Testis (tissue), 3 donors: Measurements from ENCODE around the gene MAML3. TPM values are rescaled to one million over a fixed set of nuclear protein-coding genes. Genes with fewer than 3 reads are reported as not detected.

Experiments used
- DNase-seq: peaks from one replicate; pipeline ENCODE4 v3.0.0-alpha.2; 2019
- H3K27ac ChIP-seq, 2 donors: fragments of 200-600 bp; sonication (generic); one replicate each; pipeline ENCODE4 v1.5.1; 2019
- H3K27me3 ChIP-seq: fragments of 200-600 bp; sonication (generic); one replicate; pipeline ENCODE4 v1.5.1; 2019
- H3K36me3 ChIP-seq: fragments of 200-600 bp; sonication (generic); one replicate; pipeline ENCODE4 v1.5.1; 2017; ENCODE audit warnings: low read depth; ENCODE audit errors: missing control alignments
- H3K4me1 ChIP-seq: fragments of 200-600 bp; sonication (generic); one replicate; pipeline ENCODE4 v1.5.1; 2019
- H3K4me3 ChIP-seq, 2 donors: fragments of 200-600 bp; sonication (generic); one replicate each; pipeline ENCODE4 v1.5.1; 2017 to 2019
- H3K9me3 ChIP-seq: fragments of 200-600 bp; sonication (generic); one replicate; pipeline ENCODE4 v1.5.1; 2017
- CTCF ChIP-seq, 3 experiments: fragments of 450-650 bp in 2 of 3; fragments of 200-600 bp in 1 of 3; sonication (generic) in 1 of 3; IDR thresholded peaks; one replicate each; pipeline ENCODE4 v1.5.1; 2016 to 2019; ENCODE audit warnings: antibody characterized with exemption in 3 of 3, mild to moderate bottlenecking in 2 of 3, moderate library complexity in 1 of 3
- POLR2A ChIP-seq: fragments of 450-650 bp; IDR thresholded peaks from one replicate; pipeline ENCODE4 v1.6.1; 2017; ENCODE audit warnings: antibody characterized with exemption, mild to moderate bottlenecking, moderate library complexity
- WGBS, 2 donors: methylation state at CpG; one replicate each; pipeline ENCODE4 v1.1.5; 2018; 5-methylcytosine and 5-hydroxymethylcytosine counted together
- intact Hi-C: fragments of 100-400 bp; cut with DNase I; formaldehyde crosslinking; loops from one replicate; pipeline ENCODE4 v1.15.1; 2023; ENCODE audit warnings: low total_unique reads
- polyA plus RNA-seq: library from polyadenylated mRNA; stranded (reverse); fragments of 350-450 nt; fragmentation: Illumina TruSeq; extraction: RNeasy Lipid Tissue Mini Kit (QIAGEN cat#74804); gene quantifications from one replicate; pipeline ENCODE4 v1.2.3, GENCODE V29; 2014; ENCODE audit warnings: low read depth, low replicate concordance; ENCODE audit not compliant: insufficient read depth
- total RNA-seq, 2 donors: library from RNA; depleted of rRNA; stranded (reverse); fragments of >200 nt; gene quantifications; one replicate each; pipeline ENCODE4 v1.2.3, GENCODE V29; 2016

Gene MAML3
- total and polyA plus RNA-seq, 3 donors from 2014 or later, result 7.6 to 21.2 (median 18.8) TPM

- no peak overlapping the region for H3K4me3 ChIP-seq
- peak overlapping the region in 1 of 2 donors; percentile 85 for H3K27ac ChIP-seq
- TF ChIP-seq POLR2A (no peak), CTCF (IDR thresholded peaks at IDR 0.05) (no peak)
- DNase-seq, result no peak
- intact Hi-C loops, result no loop called here
- H3K36me3 ChIP-seq, result no peaks in the 10 kb centered on the region
- no peaks in the 10 kb centered on the region for H3K27me3 ChIP-seq
- H3K4me1 ChIP-seq, result peaks cover 38% of the 10 kb centered on the region
- 53 to 60% methylated on average over 11 of the region's 11 CpGs for WGBS, 2 donors
- H3K9me3 ChIP-seq, result no peaks in the 10 kb centered on the region
Observed at GRCh38 chr4:139921429-139922184, 232.4 kb downstream of the MAML3 start.

DNA sequence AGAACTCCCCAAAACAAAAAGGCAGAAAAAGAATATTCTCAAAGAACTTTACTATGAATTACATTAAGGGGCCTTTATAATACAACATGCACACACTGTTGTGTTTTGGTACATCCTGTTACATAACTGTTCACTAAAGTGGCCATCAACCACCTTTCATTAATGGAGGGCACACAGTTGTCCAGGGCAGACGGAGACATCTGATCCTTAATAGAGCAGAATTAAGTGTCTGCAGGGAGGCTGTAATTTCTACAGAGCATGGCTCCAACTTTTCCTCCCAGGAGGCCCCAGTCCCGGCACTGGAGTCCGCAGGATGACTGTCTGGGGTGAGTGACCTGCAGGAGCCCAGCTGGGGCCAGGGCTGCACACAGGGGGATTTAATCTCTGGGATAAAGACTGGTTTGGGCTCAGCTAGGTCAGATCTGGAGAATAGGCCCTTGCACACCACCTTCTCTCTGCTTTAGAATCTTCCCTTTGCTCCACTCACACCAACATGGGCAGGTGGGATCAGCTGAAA lies 233.4 kb downstream of the MAML3 start:
- Histone ChIP-seq H3K36me3 (no peaks in the 10 kb centered on the region), H3K9me3 (no peaks in the 10 kb centered on the region), H3K4me1 (peaks cover 43% of the 10 kb centered on the region), H3K4me3 (no peak overlapping the region), H3K27ac (peak overlapping the region in 1 of 2 donors; percentile 85), H3K27me3 (no peaks in the 10 kb centered on the region)
- intact Hi-C loops, result no loop called here
- no peak for TF ChIP-seq CTCF (IDR thresholded peaks at IDR 0.05)
- 48 to 68% methylated on average over 3 of the region's 3 CpGs for WGBS, 2 donors
- no peak for DNase-seq

DNA sequence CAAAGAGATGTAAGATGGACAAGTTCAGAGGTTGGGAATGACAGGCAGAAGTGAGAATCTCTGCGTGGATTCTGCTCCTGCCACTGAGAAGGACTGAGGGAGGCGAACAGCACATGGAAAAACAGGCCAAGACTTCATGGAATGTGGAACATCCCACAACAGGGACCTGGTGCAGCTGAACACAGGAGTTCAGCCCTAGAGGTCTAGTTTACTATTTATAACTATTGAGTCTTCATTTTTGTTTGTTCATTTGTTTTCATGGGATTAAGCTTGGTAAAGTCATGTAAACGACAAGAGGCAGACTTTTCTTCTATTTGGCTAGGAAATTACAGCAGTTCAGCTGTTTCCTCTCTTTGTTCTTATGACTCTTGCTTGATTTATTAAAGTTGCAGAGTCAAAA lies 234.5 kb downstream of the MAML3 start:
- Histone ChIP-seq H3K27ac (peak overlapping the region in 1 of 2 donors; percentile 85), H3K4me3 (no peak overlapping the region), H3K4me1 (peaks cover 52% of the 10 kb centered on the region), H3K36me3 (no peaks in the 10 kb centered on the region), H3K27me3 (no peaks in the 10 kb centered on the region), H3K9me3 (no peaks in the 10 kb centered on the region)
- intact Hi-C loops, result loop anchor here (10.0 kb wide), 1 partner anchor 55 kb away; no protein-coding TSS in a partner anchor
- TF ChIP-seq CTCF (IDR thresholded peaks at IDR 0.05), result no peak
- no peak for TF ChIP-seq POLR2A
- WGBS, 2 donors, result 26 to 41% methylated on average over 3 of the region's 3 CpGs
- DNase-seq, result peak; percentile 54

GRCh38 chr4:139919004-139919403 lies 235.0 kb downstream of the MAML3 start:
- Histone ChIP-seq H3K36me3 (no peaks in the 10 kb centered on the region), H3K4me3 (no peak overlapping the region), H3K9me3 (no peaks in the 10 kb centered on the region), H3K27ac (peak overlapping the region; percentile 36 to 85), H3K27me3 (no peaks in the 10 kb centered on the region), H3K4me1 (peaks cover 57% of the 10 kb centered on the region)
- intact Hi-C loops, result loop anchor here (10.0 kb wide), 1 partner anchor 56 kb away; no protein-coding TSS in a partner anchor
- no peak for DNase-seq
- TF ChIP-seq CTCF (IDR thresholded peaks at IDR 0.05), result no peak
- TF ChIP-seq POLR2A, result no peak
